Stomach (tissue), 4 donors: Measurements from ENCODE around the gene AUTS2.

ENCODE experiments used
- CTCF ChIP-seq, 7 experiments: fragments of 450-650 bp in 4 of 7; fragments of 200-600 bp in 3 of 7; sonication (generic) in 3 of 7; IDR thresholded peaks; one replicate each; pipeline ENCODE4 v1.5.1; 2016 to 2019; ENCODE audit warnings: antibody characterized with exemption in 7 of 7, control low read depth in 2 of 7, mild to moderate bottlenecking in 1 of 7
- POLR2AphosphoS5 ChIP-seq, 3 donors: sonication (generic); formaldehyde crosslinking; IDR thresholded peaks; one replicate each; pipeline ENCODE4 v1.6.1; 2016; ENCODE audit warnings: antibody characterized with exemption in 3 of 3

- no peak for TF ChIP-seq CTCF (IDR thresholded peaks at IDR 0.05)
- no peak for TF ChIP-seq POLR2AphosphoS5 (IDR thresholded peaks at IDR 0.05)
These were observed 690.6 kb downstream of the AUTS2 start for GRCh38 chr7:70288781-70289456.
